HG03439 (cell line): ENCODE data around the gene CLEC9A.

Source experiments
- ATAC-seq: cut with Tn5 transposase; IDR thresholded peaks from one replicate; pipeline ENCODE4 v1.9.1; 2021; ENCODE audit warnings: mild to moderate bottlenecking, moderate library complexity; ENCODE audit not compliant: unreplicated experiment

CLEC9A gene

DNA sequence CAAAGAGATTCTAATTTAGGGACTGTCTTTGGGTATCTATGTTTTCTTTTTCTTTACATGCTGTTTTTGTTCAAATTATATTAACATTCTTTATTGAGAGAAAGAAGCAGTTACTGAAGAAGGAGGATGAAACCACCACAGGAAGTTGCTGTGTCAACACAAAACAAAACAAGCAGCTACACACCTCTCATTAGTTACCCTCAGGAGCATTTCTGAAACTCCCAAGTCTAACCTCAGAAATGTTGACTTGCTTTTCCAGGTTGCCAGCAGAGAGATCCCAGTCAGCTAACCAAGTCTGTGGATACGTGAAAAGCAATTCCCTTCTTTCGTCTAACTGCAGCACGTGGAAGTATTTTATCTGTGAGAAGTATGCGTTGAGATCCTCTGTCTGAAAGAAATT lies 34.8 kb downstream of the CLEC9A start:
- ATAC-seq, result no peak

DNA sequence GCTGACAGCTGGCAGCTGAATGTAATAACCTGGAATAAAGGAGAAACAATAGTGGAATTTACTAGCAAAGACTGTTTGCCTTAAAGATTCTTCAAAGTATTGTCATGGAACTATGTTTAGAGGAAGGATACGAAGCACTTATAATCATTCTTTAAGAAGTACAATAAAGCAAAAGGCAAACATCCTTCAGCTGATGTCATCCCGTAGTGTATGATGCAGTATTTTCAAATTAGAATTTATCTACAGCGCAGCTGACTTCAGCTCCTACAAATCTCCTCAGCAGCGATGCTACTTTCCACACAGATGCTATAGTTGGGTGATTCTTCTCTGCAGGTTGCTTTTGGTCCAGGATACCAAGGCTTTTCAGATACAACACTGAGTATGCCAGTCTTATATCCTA lies 36.8 kb downstream of the CLEC9A start:
- ATAC-seq, result no peak

DNA sequence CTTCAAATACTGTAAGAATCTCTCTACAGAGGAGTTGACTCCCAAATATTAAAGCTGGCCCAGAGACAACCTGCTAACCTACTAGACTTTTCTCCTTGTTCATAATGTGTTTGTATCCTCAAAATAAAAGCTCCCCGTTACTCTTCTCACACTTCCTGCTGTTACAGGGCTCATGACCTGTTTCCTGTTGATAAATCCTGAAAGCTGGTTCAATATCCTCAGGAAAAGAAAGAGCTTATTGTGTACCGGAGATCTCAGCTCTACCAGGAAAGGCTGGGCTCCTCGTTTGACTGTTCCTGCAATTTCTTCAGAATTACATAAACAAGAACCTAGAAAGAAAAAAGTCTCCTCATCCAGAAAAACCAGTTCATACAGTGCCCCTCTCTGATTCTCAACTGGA lies 37.5 kb downstream of the CLEC9A start:
- no peak for ATAC-seq

DNA sequence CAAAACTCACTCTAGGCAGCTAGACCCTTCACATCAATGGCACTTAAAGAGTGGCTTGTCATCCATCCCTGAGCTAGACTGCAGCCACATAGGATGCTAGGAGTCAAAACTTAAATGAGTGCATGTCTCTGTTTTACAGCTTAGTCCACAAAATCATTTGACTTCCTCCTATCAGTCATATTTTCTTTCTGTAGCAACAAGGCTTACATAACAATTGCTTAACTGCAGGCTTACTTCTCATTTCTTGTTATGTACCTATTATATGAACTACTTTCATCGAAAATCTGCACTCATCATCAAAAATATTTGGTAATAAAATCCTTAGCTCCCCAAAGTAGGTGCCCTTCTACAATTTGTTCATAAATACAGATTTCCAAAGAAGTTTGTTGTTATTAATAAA lies 38.2 kb downstream of the CLEC9A start:
- no peak for ATAC-seq

DNA sequence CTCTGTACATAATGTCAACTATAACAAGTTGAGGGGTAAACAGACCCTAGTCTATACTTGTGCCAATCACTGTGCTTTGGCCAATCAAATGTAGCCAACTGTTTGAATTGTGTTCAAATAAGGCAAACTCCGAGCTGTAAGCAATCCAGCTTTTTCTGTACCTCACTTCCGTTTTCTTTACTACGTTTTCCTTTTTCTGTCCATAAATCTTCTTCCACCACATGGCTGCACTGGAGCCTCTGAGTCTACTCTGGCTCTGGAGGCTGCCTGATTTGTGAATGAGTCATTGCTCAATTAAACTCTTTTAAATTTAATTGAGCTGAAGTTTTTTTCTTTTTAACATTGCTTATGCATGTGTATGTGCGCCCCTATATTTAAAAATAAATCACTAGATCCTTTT lies 38.6 kb downstream of the CLEC9A start:
- no peak for ATAC-seq

DNA sequence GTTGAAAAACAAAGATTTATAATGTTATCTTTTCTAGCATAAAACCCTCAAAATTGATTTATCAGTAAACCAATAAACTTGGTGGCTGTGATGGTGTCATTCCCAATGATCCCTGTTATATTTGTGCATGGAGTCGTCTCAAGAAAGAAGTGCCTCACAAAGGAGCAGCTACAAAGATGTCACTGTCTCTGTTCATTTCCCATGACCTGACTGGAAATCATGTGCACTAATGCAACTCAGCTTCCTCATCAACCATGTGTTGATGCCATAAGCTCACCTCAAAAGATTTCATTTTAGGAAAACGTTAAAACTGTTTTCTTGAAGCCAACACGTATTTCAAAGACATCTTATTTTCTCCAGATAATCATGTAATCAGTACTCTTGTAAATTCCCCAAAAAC lies 39.5 kb downstream of the CLEC9A start:
- no peak for ATAC-seq

DNA sequence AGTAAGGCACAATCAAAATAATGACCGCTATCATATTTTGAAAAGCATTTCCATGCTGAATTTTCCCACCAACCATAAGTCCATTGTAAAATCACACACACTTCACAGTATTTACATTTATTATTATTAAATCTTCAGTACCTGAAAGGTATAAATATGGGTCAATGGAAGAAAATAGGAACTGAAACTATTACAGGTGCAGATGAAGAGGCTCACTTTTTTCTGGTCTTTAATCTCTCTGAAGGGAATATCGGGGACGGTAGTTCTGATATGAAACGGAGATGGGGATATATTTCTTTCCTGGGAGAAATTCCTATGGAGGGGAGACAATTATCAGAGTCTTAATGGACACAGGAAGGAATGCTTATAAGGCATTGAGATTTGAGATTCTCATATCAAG lies 39.9 kb downstream of the CLEC9A start:
- ATAC-seq, result no peak

DNA sequence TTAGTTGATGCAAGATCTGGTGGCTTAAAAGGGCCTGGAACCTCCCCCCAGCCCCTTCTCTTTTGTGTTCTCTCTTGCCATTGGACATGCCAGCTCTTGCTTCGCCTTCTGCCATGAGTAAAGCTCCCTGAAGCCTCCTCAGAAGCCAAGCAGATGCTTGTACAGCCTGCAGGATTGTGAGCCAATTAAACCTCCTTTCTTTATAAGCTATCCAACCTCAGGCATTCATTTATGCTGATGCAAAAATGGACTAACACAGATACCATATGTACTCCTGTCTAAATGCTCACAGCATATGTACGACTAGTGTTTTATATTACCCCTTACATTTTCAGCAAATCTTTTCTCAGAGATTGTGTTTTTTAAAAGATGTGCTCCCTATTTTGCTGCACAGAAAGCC lies 41.6 kb downstream of the CLEC9A start:
- no peak for ATAC-seq

DNA sequence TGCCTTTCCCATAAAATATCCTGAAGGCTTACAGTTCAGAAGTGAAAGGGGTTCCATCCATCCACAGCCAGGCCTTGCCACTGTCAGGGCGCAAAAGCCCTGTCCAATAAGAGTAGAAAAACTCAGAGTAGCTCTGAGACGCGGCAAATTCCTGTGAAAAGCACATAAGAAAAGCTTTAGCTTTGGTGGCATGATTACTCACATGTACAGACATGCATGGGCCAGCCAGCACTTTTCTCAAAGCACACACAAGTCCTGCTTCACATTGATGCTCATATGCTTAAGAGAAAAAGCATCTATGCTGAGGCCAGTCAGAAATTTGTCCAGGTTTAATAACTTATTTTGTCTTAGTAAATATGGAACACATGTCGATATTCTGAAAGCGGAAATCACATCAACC lies 42.8 kb downstream of the CLEC9A start:
- ATAC-seq, result no peak

DNA sequence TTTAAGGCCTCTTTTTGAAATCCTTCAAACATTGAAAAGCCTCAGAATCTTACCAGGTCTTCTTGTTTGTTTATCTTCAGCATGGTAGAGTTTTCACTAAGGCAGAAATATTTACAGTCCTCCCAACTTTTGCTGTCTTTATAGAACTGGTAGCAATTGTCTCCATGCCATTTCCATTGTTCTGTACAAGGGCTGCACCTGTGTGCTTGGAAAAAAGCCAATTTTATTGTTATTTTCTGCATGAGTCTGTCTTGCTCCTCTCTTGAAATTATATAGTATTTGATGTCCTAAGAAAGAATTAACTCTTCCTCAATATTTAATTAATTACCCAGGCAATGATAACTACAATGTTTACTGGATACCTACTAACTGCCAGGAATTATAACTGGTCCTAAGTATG lies 45.0 kb downstream of the CLEC9A start:
- ATAC-seq, result no peak

DNA sequence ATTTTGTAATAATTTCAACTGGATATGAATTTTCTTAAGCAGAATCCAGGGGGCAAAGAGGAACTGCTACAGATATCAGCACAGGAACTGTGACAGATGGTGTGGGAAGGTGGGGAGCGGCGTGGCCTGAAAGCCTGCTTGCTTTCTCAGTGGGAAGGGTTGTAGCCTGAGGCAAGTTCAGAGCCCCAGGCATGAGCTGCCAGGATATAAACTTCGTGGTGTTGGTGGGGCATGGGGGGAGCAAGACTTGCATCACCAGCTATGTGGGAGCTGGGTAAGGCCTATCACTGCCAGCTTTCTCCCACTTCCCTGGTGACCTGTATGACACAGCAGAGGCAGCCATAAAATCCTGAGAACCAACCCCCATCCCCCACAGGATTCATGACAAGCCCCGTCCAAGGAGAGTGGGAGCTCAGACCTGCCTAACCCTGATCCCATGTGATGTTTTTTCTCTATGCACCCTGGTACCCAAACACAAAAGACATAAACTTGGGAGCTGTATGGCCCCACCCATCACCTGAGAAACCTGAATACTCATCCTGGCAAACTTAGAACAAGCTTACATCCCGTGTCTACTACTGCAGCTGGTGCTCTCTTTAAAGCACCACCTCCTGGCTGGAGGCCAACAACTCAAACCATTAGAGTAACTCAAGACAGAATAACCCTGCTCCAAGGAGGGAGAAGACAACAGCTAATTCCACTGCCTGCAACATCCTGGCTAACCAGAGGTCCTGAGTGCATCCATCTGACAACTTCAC lies 51.8 kb downstream of the CLEC9A start:
- ATAC-seq, result no peak

DNA sequence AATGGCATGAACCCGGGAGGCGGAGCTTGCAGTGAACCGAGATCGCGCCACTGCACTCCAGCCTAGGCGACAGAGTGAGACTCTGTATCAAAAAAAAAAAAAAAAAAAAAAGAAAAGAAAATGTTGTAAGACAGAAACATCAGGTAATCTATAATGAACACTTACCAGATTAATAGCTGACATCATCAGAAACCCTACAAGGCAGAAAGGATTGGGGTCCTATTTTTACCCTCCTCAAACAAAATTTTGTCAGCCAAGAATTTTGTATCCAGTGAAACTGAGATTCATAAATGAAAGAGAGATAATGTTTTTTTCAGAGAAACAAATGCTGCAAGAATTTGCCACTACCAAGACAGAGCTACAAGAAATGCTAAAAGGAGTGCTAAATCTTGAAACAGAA lies 54.3 kb downstream of the CLEC9A start:
- ATAC-seq, result no peak

DNA sequence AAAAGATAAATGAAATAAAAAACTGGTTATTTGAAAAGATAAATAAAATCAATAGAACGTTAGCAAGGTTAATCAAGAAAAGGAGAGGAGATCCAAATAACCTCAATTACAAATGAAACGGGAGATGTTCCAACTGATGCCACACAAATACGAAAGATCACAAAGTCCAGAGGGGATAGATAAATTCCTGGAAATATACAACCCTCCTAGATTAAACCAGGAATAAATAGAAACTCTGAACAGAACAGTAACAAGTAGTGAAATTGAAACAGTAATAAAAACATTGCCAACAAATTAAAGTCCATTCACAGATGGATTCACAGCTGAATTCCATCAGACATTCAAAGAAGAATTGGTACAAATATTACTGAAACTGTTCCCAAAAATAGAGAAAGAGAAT lies 55.9 kb downstream of the CLEC9A start:
- no peak for ATAC-seq

DNA sequence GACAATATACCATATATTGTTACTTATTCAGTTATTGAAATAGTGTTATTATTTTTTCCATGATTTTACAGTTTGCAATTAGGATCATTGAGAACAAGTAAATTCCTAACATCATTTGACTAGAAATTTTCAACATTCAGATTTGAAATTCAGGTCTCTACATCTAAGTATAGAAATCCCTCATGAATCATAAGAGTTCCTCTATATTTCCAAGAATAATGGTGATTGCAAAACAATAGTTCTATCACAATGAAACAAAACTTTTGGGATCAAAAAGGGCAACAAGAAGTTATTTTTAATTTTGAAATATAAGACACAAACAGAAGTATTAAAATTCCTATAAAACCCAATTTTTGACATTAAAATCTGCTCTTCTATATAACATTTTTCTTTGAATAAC lies 57.5 kb downstream of the CLEC9A start:
- ATAC-seq, result no peak

DNA sequence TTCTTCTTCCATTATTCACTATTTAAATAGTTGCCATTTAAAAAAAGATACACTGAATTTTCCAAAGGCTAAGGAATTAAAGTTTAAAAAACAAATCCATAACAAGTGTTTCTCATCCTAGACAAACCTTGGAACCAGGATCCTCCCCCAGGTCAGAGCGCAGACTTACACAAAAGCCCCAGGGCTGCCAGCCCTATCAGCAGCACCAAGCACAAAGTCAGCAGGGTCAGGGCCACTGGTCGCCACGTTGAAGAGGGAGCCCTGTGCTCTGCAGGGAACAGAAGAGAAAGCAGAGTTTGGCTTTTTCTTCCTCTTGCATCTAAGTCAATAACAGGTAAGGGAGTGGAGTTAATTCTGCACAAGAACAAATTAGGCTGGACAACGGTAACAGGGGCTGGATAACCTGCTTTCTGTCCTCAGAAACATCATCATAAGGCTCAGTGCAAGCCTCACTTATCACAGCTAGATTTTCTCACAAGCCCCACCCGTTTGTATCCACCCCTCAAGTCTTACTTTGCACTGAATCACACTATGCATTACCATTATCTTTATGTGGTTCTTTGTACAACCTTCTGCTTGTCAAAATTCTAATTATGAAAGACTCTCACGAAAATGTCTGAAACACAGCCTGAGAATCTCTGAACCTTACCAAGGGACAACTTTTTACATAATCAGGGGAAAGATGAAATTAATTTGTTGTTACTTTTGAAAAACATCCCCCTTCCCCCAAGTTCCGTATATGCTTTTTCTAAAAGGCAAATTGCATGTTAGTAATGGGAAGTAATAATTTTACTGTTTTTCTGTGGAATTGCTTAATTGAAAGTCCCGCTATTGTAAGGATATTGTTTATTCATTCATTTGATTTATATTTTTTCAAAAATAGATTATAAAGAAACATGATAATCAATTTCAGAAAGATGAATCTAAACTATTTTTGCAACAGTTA lies 58.7 kb downstream of the CLEC9A start:
- ATAC-seq, result no peak

DNA sequence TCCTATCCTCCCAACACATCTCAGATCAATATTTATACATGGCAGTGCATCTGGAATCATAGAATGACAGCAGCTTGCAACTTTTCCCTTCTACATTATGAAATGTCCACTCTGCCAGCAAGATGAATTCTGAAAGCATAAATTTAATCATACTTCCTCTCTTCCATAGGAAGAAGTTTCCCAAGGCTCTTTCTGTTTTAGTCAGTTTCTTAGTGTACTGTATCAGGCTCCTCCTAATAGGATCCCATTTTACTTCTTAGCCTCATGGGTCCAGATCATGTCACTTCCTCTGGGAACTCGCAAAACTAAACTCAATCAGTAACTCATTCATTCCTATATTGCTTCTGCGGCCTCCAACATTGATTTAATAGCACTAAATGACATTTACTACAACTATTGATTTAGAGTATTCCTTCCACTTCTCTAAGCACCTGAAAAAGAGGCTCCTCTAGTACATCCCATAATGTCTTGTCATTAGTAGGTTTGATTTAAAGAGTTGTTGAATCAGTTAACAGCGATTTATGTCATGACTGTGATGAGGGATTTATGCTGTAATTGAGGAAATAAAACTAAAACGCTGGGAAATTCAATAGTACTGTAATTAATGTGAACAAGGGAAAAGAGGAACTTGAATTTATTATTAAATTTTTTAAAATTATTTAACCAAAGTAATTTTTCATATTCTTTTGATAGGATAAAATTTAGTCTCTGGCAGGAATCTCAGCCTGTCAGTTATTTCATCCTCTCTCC lies 64.3 kb downstream of the CLEC9A start:
- no peak for ATAC-seq

DNA sequence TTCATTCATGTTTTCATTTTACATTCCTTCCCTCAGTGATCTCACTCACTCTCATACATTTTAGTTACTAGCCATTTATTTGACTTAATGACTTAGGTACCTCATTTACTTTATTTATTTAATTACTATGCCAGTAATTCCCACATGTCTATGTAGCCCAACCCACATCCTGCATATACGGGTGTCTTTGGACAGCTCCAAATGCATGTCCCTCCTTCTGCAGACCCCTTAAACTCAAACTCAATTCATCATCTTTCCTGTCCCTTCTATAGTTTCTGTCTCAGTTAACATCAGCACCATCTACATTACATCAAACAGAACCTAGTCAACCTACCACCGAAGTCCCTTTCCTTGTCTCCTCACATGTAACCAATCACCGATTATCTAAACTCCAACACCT lies 65.5 kb downstream of the CLEC9A start:
- ATAC-seq, result no peak

DNA sequence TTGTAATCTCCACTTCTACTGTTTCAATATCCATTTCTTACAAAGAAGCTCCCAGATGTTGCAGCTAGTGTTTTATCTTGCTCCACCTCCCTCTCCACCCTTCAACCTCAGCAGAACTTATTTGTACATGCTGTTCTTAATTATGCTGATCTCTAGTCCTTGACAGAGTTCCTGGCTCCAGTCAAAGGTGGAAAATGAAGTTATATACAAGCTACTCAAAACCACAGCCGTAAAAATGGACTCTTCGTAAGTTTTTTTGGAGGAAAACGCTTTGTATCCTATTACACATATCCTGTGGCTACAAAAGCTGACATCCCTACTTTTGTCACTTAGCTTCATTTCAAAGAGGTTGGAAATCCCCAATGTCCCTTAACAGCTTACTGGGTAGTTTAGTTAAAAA lies 67.0 kb downstream of the CLEC9A start:
- ATAC-seq, result no peak

DNA sequence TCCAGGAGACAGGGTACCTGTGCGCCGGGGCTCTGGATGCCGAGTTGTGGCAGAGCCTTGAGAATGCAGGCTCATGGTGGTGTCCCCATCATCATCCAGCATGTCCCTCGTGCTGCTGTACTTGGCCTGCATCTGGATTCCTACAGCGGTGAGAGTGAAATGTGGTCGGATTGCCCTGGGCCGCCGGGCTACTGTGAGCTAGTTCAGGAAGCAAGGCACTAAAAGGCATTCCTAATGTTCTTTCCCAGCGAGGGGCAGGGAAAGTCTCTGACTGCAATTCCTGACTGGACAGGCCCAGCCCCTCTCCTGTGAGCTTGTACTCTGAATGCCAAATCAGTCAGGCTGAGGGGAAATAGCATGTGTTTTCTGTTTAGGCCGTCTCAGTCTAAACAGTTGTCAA lies 68.3 kb downstream of the CLEC9A start, which contains the start of gene CLEC1A:
Gene CLEC1A, minus strand, starts transcription at position 195 of the 400 bp plus-strand sequence. Its CDS starts 63 bp downstream, at position 132.
- no peak for ATAC-seq

DNA sequence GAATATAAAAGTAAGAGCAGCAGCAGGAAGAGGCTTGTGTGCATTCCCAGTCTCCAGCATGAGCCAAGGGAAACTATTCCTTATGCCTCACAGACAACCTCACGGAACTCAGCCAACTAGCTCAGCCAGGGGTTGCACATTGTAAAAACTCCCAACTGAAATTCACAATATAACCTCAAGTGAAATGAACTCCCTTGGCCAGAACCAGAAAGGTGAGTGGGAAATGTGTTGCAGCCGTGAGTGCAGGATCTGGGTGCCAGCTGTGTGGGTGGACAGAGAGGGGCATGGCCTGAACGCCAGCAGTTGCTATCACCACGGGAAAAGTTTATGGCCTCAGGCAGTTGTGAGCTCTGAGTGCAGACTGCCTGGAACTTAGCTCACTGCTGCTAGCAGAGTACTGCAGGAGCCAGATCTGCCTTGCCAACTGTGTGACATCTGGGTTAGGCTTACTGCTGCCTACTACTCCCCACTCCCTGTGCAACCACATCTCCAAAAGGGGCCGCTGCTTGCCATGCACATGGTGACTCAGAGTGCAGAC lies 70.6 kb downstream of the CLEC9A start:
- ATAC-seq, result no peak

DNA sequence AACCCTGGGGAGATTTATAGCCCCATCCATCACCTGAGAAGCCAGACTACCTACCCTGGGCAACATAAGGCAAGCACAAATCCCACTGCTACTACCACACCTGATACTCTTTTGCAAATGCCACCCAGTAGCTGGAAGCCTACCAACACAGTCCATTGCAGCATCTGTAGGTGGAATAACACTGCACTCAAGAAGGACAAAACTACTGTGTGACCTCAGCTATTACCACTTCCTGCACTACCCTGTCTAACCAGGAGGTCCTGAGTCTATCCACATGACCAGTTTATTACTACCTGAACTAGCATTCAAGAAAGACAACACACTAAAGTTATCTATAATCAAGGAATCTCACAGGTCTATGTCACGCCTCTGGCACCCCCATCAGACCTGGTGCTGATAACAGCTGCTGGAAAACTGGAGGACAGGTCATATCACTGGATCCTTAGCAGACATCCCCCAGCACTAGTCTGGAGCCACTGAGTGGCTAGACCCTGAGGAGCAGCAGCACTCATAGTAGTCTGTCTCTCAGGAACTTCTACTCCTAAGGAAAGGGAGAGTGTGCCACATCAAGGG lies 71.3 kb downstream of the CLEC9A start:
- ATAC-seq, result no peak
